Panc1 (cell line): ENCODE data around the gene RAP1GAP2. TPM values are rescaled to one million over a fixed set of nuclear protein-coding genes. Genes with fewer than 3 reads are reported as not detected.

ENCODE experiments used
- ATAC-seq: fragments of 200-7000 bp; cut with Tn5 transposase; 2 replicates; pipeline ENCODE4 v1.9.1; 2020; ENCODE audit warnings: mild to moderate bottlenecking, moderate library complexity
- BruUV-seq: library from RNA; stranded (reverse); fragments of 400-500 nt; replicated peaks from 2 replicates; lab custom pipeline; 2021; lab: Mats Ljungman, UMichigan
- CTCF ChIA-PET: fragments of 300-600 bp; sonication (Branson Sonifier 250); formaldehyde crosslinking; loops from one replicate; lab custom pipeline; 2022; ENCODE audit warnings: antibody characterized with exemption; lab: Charles Lee
- POLR2A ChIA-PET: fragments of 300-600 bp; sonication (Branson Sonifier 250); formaldehyde crosslinking; loops from one replicate; lab custom pipeline; 2022; ENCODE audit warnings: antibody characterized with exemption; lab: Charles Lee
- DNase-seq: peaks from one replicate; pipeline ENCODE4 v3.0.0-alpha.2; 2010; ENCODE audit warnings: low read depth, low spot score
- H3K27ac ChIP-seq: 2 replicates; pipeline ENCODE4 v1.5.1; 2011; ENCODE audit warnings: mild to moderate bottlenecking, low read length, inconsistent platforms
- H3K27me3 ChIP-seq: fragments of 200-500 bp; sonication (Bioruptor generic); 2 replicates; pipeline ENCODE4 v1.6.0; 2014; ENCODE audit warnings: low read length, inconsistent platforms; ENCODE audit not compliant: control insufficient read depth, insufficient read depth
- H3K36me3 ChIP-seq: fragments of 200-500 bp; sonication (Bioruptor generic); 2 replicates; pipeline ENCODE4 v1.5.1; 2014; ENCODE audit warnings: inconsistent platforms, mild to moderate bottlenecking, low read length, moderate library complexity; ENCODE audit not compliant: control insufficient read depth, insufficient read depth
- H3K4me1 ChIP-seq: 2 replicates; pipeline ENCODE4 v1.5.1; 2011; ENCODE audit warnings: inconsistent platforms, mild to moderate bottlenecking, low read length, moderate library complexity; ENCODE audit not compliant: control insufficient read depth, insufficient read depth
- H3K4me3 ChIP-seq, 2 experiments: 2 replicates each; pipeline ENCODE4 v1.5.1; 2011 to 2012; ENCODE audit warnings: low read depth in 2 of 2, low read length in 2 of 2, mild to moderate bottlenecking in 2 of 2, inconsistent platforms in 1 of 2, moderate library complexity in 1 of 2
- H3K9me3 ChIP-seq: fragments of 200-500 bp; sonication (Bioruptor generic); 2 replicates; pipeline ENCODE4 v1.5.1; 2014; ENCODE audit warnings: low read depth, mild to moderate bottlenecking, inconsistent platforms, low read length, moderate library complexity; ENCODE audit not compliant: control insufficient read depth, insufficient read depth
- SIN3A ChIP-seq: IDR thresholded peaks from 2 replicates; pipeline ENCODE4 v1.6.1; 2012; ENCODE audit warnings: low read depth, mild to moderate bottlenecking, low read length, moderate library complexity, borderline replicate concordance; ENCODE audit not compliant: insufficient read depth
- TCF7L2 ChIP-seq: IDR thresholded peaks from 2 replicates; pipeline ENCODE4 v1.6.1; 2011; ENCODE audit warnings: mild to moderate bottlenecking, low read depth, low read length, inconsistent platforms
- in situ Hi-C: cut with HindIII; loops from 2 replicates; pipeline ENCODE4 v1.10.0; 2016; ENCODE audit warnings: low sequenced_read_pairs, low pct_unique_long_range_greater_than_20kb
- intact Hi-C: fragments of 100-400 bp; cut with micrococcal nuclease; formaldehyde crosslinking; loops from one replicate; pipeline ENCODE4 v1.10.0; 2022; ENCODE audit not compliant: unreplicated experiment
- total RNA-seq: library from RNA; stranded (reverse); gene quantifications from one replicate; pipeline ENCODE4 v1.2.1, GENCODE V29; 2021; ENCODE audit not compliant: unreplicated experiment
- TF ChIP-seq, protein P1 (sequence below), 2 experiments: IDR thresholded peaks; 2 replicates each; pipeline ENCODE4 v1.6.1; 2011 to 2012; ENCODE audit warnings: low read depth in 2 of 2, control low read depth in 1 of 2, low read length in 1 of 2, mild to moderate bottlenecking in 1 of 2, moderate library complexity in 1 of 2; ENCODE audit not compliant: insufficient read depth in 1 of 2
- TF ChIP-seq, protein P2 (sequence below): fragments of 450-650 bp; IDR thresholded peaks from 2 replicates; pipeline ENCODE4 v1.5.1; 2017; ENCODE audit warnings: mild to moderate bottlenecking

The RAP1GAP2 gene
- total RNA-seq, 1 experiment from 2014 or later = 10.0 TPM

- BruUV-seq = no TSS peak
- Histone ChIP-seq H3K27ac (no peak overlapping the region), H3K9me3 (no peaks in the 10 kb centered on the region), H3K36me3 (no peaks in the 10 kb centered on the region), H3K4me1 (no peaks in the 10 kb centered on the region), H3K4me3 (no peak overlapping the region), H3K27me3 (no peaks in the 10 kb centered on the region)
- TF ChIP-seq, protein P1, sequence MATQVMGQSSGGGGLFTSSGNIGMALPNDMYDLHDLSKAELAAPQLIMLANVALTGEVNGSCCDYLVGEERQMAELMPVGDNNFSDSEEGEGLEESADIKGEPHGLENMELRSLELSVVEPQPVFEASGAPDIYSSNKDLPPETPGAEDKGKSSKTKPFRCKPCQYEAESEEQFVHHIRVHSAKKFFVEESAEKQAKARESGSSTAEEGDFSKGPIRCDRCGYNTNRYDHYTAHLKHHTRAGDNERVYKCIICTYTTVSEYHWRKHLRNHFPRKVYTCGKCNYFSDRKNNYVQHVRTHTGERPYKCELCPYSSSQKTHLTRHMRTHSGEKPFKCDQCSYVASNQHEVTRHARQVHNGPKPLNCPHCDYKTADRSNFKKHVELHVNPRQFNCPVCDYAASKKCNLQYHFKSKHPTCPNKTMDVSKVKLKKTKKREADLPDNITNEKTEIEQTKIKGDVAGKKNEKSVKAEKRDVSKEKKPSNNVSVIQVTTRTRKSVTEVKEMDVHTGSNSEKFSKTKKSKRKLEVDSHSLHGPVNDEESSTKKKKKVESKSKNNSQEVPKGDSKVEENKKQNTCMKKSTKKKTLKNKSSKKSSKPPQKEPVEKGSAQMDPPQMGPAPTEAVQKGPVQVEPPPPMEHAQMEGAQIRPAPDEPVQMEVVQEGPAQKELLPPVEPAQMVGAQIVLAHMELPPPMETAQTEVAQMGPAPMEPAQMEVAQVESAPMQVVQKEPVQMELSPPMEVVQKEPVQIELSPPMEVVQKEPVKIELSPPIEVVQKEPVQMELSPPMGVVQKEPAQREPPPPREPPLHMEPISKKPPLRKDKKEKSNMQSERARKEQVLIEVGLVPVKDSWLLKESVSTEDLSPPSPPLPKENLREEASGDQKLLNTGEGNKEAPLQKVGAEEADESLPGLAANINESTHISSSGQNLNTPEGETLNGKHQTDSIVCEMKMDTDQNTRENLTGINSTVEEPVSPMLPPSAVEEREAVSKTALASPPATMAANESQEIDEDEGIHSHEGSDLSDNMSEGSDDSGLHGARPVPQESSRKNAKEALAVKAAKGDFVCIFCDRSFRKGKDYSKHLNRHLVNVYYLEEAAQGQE (IDR thresholded peaks at IDR 0.05; ENCODE audit: insufficient read depth in 1 of 2, low read depth in 2 of 2, low read length in 1 of 2) = no peak
- TF ChIP-seq TCF7L2 = no peak
- no peak for TF ChIP-seq SIN3A
- in situ Hi-C loops = no loop called here
- POLR2A ChIA-PET = no interaction called here
- DNase-seq = no peak
- CTCF ChIA-PET = interaction anchor here (0.7 to 0.9 kb wide), 2 partner anchors 121 to 146 kb away, joined by 5 to 9 read pairs; no protein-coding TSS in a partner anchor
- ATAC-seq = no peak
- intact Hi-C loops = no loop called here
Observed at GRCh38 chr17:2830678-2831077, 34.4 kb downstream of the RAP1GAP2 start.

GRCh38 chr17:2835780-2836179, 39.5 kb downstream of the RAP1GAP2 start:
- Histone ChIP-seq H3K36me3 (no peaks in the 10 kb centered on the region), H3K27ac (no peak overlapping the region), H3K27me3 (no peaks in the 10 kb centered on the region), H3K4me1 (no peaks in the 10 kb centered on the region), H3K4me3 (no peak overlapping the region), H3K9me3 (no peaks in the 10 kb centered on the region)
- in situ Hi-C loops = no loop called here
- ChIA-PET CTCF (no interaction called here), POLR2A (no interaction called here)
- ATAC-seq = no peak
- intact Hi-C loops = no loop called here
- no TSS peak for BruUV-seq
- DNase-seq = no peak
- TF ChIP-seq, protein P1 (IDR thresholded peaks at IDR 0.05; ENCODE audit: insufficient read depth in 1 of 2, low read depth in 2 of 2, low read length in 1 of 2) = no peak
- TF ChIP-seq, protein P2, sequence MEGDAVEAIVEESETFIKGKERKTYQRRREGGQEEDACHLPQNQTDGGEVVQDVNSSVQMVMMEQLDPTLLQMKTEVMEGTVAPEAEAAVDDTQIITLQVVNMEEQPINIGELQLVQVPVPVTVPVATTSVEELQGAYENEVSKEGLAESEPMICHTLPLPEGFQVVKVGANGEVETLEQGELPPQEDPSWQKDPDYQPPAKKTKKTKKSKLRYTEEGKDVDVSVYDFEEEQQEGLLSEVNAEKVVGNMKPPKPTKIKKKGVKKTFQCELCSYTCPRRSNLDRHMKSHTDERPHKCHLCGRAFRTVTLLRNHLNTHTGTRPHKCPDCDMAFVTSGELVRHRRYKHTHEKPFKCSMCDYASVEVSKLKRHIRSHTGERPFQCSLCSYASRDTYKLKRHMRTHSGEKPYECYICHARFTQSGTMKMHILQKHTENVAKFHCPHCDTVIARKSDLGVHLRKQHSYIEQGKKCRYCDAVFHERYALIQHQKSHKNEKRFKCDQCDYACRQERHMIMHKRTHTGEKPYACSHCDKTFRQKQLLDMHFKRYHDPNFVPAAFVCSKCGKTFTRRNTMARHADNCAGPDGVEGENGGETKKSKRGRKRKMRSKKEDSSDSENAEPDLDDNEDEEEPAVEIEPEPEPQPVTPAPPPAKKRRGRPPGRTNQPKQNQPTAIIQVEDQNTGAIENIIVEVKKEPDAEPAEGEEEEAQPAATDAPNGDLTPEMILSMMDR = no peak
